Measurements from ENCODE around the gene CXCL12. TPM values are rescaled to one million over a fixed set of nuclear protein-coding genes. Genes with fewer than 3 reads are reported as not detected.
A peak's percentile ranks its signal among the peaks of the same experiment; 100 is the strongest.

CXCL12 gene
- total RNA-seq, 1 donor from 2014 or later, result 2.2 TPM

- no peaks in the 10 kb centered on the region for H3K36me3 Mint-ChIP-seq (ENCODE audit: unreplicated experiment)
- TF ChIP-seq, protein P1, sequence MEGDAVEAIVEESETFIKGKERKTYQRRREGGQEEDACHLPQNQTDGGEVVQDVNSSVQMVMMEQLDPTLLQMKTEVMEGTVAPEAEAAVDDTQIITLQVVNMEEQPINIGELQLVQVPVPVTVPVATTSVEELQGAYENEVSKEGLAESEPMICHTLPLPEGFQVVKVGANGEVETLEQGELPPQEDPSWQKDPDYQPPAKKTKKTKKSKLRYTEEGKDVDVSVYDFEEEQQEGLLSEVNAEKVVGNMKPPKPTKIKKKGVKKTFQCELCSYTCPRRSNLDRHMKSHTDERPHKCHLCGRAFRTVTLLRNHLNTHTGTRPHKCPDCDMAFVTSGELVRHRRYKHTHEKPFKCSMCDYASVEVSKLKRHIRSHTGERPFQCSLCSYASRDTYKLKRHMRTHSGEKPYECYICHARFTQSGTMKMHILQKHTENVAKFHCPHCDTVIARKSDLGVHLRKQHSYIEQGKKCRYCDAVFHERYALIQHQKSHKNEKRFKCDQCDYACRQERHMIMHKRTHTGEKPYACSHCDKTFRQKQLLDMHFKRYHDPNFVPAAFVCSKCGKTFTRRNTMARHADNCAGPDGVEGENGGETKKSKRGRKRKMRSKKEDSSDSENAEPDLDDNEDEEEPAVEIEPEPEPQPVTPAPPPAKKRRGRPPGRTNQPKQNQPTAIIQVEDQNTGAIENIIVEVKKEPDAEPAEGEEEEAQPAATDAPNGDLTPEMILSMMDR (IDR thresholded peaks at IDR 0.05; ENCODE audit: partially characterized antibody, unreplicated experiment), result no peak
- peaks cover 3% of the 10 kb centered on the region for H3K9me3 Mint-ChIP-seq (ENCODE audit: unreplicated experiment)
- no peak overlapping the region for H3K4me3 Mint-ChIP-seq (ENCODE audit: unreplicated experiment)
- peaks cover 2% of the 10 kb centered on the region for H3K4me1 Mint-ChIP-seq (ENCODE audit: low read depth, unreplicated experiment)
- DNase-seq, result no peak
- no peak overlapping the region for H3K27ac Mint-ChIP-seq (ENCODE audit: unreplicated experiment)
- H3K27me3 Mint-ChIP-seq (ENCODE audit: unreplicated experiment), result peaks cover 8% of the 10 kb centered on the region
Measured at GRCh38 chr10:44399659-44400451, 15.0 kb upstream of the CXCL12 start.

- no peak for DNase-seq
- TF ChIP-seq, protein P1 (IDR thresholded peaks at IDR 0.05; ENCODE audit: partially characterized antibody, unreplicated experiment), result peak; percentile 13
- peaks cover 8% of the 10 kb centered on the region for H3K27me3 Mint-ChIP-seq (ENCODE audit: unreplicated experiment)
- H3K27ac Mint-ChIP-seq (ENCODE audit: unreplicated experiment), result no peak overlapping the region
- H3K9me3 Mint-ChIP-seq (ENCODE audit: unreplicated experiment), result peaks cover 3% of the 10 kb centered on the region
- peaks cover 2% of the 10 kb centered on the region for H3K4me1 Mint-ChIP-seq (ENCODE audit: low read depth, unreplicated experiment)
- H3K4me3 Mint-ChIP-seq (ENCODE audit: unreplicated experiment), result no peak overlapping the region
- H3K36me3 Mint-ChIP-seq (ENCODE audit: unreplicated experiment), result no peaks in the 10 kb centered on the region
Measured at GRCh38 chr10:44398747-44399658, 14.1 kb upstream of the CXCL12 start.

DNA sequence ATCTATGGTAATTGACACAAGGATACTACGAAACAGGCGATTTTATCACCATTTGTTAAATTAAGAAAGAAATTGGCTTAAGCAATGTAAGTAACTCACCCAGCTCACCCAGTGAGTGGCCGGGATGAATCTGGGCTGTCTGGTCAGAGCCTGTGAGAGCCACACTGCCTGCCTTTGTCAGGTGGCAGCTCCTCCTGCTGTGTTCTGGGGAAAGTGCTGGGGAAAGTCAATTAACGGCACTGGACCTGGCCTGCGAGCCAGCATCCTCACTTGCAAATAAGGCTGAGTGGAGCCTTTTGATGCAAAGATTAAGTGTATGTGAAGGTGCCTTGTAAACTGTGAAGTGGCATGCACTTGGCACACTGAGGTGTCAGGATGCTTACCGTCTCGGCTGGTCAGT, 13.4 kb upstream of the CXCL12 start:
- Mint-ChIP-seq H3K36me3 (ENCODE audit: unreplicated experiment) (no peaks in the 10 kb centered on the region), H3K27me3 (ENCODE audit: unreplicated experiment) (peaks cover 8% of the 10 kb centered on the region), H3K27ac (ENCODE audit: unreplicated experiment) (no peak overlapping the region), H3K4me3 (ENCODE audit: unreplicated experiment) (no peak overlapping the region), H3K4me1 (ENCODE audit: low read depth, unreplicated experiment) (peaks cover 2% of the 10 kb centered on the region), H3K9me3 (ENCODE audit: unreplicated experiment) (peaks cover 3% of the 10 kb centered on the region)
- TF ChIP-seq, protein P1 (IDR thresholded peaks at IDR 0.05; ENCODE audit: partially characterized antibody, unreplicated experiment), result no peak
- DNase-seq, result no peak

DNA sequence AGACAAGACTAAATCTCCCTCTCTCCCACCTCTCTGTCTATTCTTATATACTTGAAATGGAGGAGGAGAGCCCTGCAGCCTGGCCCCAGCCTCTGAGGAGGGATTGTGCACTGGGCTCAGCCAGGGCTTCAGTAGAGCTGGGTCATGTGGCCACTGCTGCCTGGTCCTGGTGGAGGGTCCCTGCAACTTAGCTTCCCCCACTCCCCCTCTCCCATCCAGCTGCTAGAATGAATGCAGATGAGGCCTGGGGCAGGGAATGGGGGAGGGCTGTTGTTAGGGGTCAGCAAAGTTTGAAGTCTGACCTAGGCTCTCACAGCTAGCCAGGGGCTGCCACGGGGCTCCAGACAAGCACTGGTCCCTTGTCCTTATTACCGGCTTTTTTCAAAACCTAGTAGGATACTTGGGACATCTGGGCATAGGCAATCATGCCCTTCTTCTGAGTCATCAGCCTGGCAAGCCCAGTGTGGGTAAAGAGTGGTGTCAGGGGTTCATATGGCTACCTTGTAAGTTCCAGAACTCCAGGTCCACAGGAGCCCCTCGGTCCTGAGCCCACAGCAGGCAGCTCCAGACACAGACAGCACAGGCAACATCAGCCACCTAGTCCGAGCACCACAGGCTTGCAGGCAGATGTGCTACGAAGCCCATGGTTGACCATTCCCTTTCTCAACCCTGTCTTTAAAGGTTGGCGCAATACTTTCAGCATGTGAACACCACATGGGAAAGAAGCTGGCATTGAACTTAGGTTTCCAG, 12.8 kb upstream of the CXCL12 start:
- Mint-ChIP-seq H3K27me3 (ENCODE audit: unreplicated experiment) (peaks cover 8% of the 10 kb centered on the region), H3K27ac (ENCODE audit: unreplicated experiment) (no peak overlapping the region), H3K36me3 (ENCODE audit: unreplicated experiment) (no peaks in the 10 kb centered on the region), H3K4me1 (ENCODE audit: low read depth, unreplicated experiment) (peaks cover 2% of the 10 kb centered on the region), H3K9me3 (ENCODE audit: unreplicated experiment) (peaks cover 3% of the 10 kb centered on the region), H3K4me3 (ENCODE audit: unreplicated experiment) (no peak overlapping the region)
- no peak for DNase-seq
- TF ChIP-seq, protein P1 (IDR thresholded peaks at IDR 0.05; ENCODE audit: partially characterized antibody, unreplicated experiment), result no peak
